Measurements from ENCODE around the gene CDC45.

CDC45 gene

DNA sequence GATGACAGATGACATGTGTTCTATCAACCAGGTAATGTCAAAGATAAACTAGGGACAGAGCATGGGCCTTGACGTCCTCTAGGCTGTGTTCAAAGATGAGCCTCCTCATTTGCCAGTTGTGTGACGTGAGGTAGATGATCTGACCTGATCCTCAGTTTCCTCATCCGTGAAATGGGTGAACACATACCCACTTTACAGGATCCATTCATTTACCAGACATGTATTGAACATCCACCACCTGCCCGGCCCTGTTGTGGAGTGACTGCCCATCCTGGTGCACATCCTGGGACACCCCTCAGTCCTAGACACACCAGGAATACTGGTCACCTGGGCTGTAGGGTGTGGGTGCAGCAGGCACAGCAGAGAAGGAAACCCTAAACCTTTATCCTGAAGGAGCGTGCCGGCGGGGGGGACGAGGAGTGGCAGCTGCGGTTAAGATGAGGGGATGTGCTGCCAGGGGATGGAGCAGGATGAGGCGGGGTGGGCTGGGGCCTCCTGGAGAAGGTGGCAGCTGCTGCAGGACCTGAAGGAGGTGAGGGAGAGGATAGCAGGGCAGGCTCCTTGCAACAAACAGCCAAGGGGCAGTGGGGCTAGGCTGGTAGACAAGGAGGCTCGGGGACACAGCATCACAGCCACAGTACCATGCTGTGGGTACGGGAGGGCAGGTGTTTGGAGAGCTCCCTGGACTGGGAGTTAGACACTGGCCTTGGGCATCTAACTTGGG, 36.1 kb downstream of the CDC45 start:
- FAIRE-seq (no peak), DNase-seq (ENCODE audit: insufficient read length, low spot score) (no peak)
- no peak for TF ChIP-seq POLR2A (IDR thresholded peaks at IDR 0.05; ENCODE audit: low read depth, low read length)

GRCh38 chr22:19516378-19517170, 36.9 kb downstream of the CDC45 start:
- no peak for FAIRE-seq

GRCh38 chr22:19517171-19517500, 37.4 kb downstream of the CDC45 start:
- FAIRE-seq (no peak), DNase-seq (ENCODE audit: insufficient read length, low spot score) (no peak)
- TF ChIP-seq POLR2A (IDR thresholded peaks at IDR 0.05; ENCODE audit: low read depth, low read length), result no peak

More at GRCh38 chr22:19516378-19517170, 36.9 kb downstream of the CDC45 start:
- TF ChIP-seq POLR2A (IDR thresholded peaks at IDR 0.05; ENCODE audit: low read depth, low read length), result no peak
- no peak for DNase-seq (ENCODE audit: insufficient read length, low spot score)

DNA sequence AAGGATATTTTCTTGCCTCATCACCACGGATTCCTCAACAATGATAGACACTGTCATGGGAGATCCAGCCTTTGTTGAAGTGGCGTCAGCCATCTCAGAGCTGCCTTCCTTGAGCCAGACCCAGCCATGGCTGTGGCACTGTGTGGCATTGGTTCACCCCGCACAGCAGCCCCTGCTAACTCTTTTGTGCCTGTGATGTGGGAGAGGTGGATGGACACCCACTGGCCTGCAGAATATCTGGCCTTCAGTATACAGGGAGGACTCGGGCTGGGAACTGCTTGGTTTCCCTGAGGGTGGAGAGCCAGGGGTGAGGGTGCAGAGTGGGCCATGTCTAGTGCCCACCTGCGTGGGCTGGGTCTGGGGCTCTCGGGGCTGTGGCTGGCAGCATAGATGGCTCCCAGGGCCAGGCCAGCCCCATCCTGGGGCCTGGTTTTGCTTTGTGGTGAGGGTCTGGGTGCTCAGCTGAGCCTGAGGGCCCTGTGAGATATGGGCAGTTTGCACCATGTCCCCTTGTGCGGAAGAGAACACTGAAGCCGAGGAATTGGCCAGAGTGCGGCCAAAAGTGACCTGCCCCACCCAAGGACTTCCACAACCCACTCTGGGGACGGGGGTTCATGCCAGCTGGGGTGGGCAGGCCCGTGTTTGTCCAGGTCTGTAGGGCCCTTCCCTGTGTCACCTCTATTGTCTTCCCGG, 38.3 kb downstream of the CDC45 start:
- DNase-seq (ENCODE audit: insufficient read length, low spot score) (no peak), FAIRE-seq (no peak)
- no peak for TF ChIP-seq POLR2A (IDR thresholded peaks at IDR 0.05; ENCODE audit: low read depth, low read length)

DNA sequence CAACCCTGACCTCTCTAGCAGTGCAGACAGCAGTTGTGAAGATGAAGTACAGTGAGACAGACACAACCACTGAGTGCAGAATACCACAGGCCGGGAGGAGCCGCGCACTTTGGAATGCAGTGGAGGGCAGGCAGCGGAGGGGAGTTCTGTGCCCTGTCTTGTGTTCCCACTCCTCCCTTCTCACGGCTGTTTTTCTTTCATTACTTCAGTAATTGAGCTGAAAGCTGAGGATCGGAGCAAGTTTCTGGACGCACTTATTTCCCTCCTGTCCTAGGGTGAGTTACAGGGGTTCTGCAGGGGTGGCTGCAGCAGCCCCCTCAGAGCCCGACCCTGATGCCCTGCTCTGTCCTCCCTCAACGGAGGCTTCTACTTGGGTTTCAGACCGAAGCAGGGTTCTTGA, 38.9 kb downstream of the CDC45 start:
- TF ChIP-seq POLR2A (IDR thresholded peaks at IDR 0.05; ENCODE audit: low read depth, low read length), result no peak
- no peak for FAIRE-seq
- DNase-seq (ENCODE audit: insufficient read length, low spot score), result no peak

DNA sequence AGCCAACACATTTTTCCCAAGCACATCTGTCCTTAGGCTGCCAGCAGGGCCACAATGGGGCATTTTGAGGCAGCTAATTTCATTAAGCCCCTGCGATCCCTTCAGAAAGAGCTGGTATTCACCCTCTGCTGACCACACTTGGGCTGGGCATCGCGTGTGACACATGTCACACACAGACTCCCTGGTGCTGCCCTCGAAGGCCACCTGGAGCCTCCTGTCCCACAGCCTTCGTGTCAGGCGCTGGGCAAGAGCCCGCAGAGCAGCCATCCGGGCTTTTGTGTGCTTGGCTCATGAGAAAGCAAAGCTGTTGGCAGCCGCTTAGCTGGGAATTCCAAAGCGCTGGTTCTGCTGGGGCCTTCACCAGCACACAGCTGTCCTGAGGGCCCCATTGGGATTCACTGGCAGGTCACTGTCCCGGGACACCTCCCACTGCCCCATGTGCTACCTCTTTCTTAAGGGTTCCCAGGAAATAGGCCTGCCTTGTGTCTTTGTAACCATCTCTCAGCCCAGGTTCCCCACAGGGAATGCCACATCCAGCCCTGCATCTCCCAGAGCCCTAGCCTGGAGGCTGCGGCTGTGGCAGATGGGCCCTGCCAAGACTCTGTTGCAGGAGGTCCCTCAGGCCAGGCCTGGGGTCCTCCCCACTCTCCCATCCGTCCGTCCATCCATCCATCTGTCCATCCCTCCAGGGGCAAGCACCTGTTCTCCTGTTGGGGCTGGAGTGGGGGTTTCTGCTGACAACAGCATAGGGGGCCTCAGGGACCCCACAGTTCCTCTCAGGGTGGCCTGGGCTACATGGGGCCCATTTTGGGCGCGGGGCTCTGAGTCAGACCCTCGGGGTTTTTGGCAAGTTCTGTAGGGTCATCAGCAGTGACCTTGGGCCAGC, 39.6 kb downstream of the CDC45 start:
- TF ChIP-seq POLR2A (IDR thresholded peaks at IDR 0.05; ENCODE audit: low read depth, low read length), result no peak
- DNase-seq (ENCODE audit: insufficient read length, low spot score) (no peak), FAIRE-seq (no peak)

DNA sequence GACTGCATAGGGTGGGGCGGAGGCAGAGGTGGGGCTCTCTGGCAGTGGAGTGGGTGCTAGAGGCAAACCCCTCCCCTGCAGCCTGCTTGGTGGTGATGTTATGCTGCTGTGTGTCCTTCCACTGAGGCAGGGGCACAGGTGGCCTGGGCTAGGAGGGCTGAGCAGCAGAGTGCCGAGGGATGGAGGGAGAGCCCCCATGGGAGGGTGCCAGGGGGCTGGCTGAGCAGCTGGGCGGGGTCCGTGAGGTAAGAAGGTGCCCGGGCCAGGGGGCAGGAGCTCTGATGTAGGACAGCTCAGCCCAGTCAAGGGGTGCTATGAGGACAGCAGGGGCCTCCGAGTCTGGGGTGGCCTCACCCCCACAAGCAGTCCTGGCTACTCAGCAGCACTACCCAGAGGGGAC, 40.3 kb downstream of the CDC45 start:
- DNase-seq (ENCODE audit: insufficient read length, low spot score) (no peak), FAIRE-seq (no peak)
- no peak for TF ChIP-seq POLR2A (IDR thresholded peaks at IDR 0.05; ENCODE audit: low read depth, low read length)

GRCh38 chr22:19520566-19521305, 41.0 kb downstream of the CDC45 start:
- DNase-seq (ENCODE audit: insufficient read length, low spot score), result no peak
- FAIRE-seq, result no peak
- TF ChIP-seq POLR2A (IDR thresholded peaks at IDR 0.05; ENCODE audit: low read depth, low read length), result no peak

- TF ChIP-seq POLR2A (IDR thresholded peaks at IDR 0.05; ENCODE audit: low read depth, low read length), result no peak
- FAIRE-seq (no peak), DNase-seq (ENCODE audit: insufficient read length, low spot score) (no peak)
These were observed 42.6 kb downstream of the CDC45 start for GRCh38 chr22:19522190-19522880.

DNA sequence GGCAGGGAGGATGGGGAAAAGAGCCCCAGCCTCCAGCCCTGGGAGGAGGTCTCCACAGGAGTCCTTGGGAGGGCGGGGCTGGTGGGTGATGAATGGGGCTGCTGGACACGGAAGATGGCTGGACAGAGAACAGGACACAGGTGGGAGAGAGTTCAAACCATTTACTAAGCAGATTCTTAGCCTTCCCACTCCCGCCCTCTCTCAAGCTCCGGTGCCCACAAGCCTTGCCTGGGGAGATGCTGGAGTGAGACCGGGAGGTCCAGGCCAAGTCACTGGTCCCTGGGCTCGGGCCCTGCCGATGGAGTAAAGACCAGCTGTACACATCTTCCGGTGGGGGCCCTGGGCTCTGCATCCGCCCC, 43.1 kb downstream of the CDC45 start:
- FAIRE-seq, result no peak
- no peak for DNase-seq (ENCODE audit: insufficient read length, low spot score)
- TF ChIP-seq POLR2A (IDR thresholded peaks at IDR 0.05; ENCODE audit: low read depth, low read length), result no peak

DNA sequence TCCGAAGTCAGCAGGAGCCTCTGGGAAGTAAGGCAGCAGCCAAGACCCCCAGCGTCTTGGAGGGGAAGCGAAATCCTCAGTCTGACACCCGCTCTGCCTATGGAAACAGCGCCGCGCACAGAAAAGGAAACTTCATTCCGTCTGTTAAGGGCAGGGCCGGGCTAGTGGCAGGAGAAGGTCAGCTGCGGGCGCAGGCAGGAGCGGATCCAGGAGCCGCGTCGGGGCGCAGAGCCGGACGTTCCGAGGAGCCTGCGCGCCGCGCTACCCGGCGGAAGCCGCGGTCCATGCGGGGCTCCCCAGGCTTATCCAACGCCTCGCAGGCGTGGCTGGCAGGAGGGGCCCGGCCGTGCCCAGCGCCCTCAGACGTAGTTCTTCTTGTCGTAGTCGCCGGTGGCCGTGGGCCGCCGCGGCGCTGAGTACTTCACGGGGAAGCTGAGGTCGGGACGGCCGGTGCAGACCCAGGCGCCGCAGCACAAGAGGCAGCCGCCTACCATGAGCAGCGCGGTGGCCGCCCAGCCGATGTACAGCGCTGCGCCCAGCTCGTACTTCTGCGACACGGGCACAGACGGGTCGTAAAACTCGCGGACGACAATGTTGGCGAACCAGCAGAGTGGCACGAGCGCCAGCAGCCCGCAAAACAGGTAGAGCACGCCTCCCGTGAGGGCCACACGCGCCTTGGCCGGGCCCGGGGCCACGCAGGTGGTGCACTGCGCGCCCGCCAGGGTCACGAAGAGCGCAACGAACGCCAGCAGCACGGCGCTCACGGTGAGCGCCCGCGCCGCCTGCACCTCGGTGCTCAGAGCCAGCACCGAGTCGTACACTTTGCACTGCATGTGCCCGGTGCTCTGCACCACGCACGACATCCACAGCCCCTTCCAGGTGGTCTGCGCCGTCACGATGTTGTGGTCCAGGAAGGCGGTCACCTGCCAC, 43.8 kb downstream of the CDC45 start:
- no peak for TF ChIP-seq POLR2A (IDR thresholded peaks at IDR 0.05; ENCODE audit: low read depth, low read length)
- DNase-seq (ENCODE audit: insufficient read length, low spot score) (no peak), FAIRE-seq (no peak)

Measured in H54 (cell line).